ENCODE results near the gene OR1I1. TPM values are rescaled to one million over a fixed set of nuclear protein-coding genes. Genes with fewer than 3 reads are reported as not detected.

Gene OR1I1
- total and polyA plus RNA-seq, 4 donors: 0.05 to 0.09 TPM; not detected in 2

DNA sequence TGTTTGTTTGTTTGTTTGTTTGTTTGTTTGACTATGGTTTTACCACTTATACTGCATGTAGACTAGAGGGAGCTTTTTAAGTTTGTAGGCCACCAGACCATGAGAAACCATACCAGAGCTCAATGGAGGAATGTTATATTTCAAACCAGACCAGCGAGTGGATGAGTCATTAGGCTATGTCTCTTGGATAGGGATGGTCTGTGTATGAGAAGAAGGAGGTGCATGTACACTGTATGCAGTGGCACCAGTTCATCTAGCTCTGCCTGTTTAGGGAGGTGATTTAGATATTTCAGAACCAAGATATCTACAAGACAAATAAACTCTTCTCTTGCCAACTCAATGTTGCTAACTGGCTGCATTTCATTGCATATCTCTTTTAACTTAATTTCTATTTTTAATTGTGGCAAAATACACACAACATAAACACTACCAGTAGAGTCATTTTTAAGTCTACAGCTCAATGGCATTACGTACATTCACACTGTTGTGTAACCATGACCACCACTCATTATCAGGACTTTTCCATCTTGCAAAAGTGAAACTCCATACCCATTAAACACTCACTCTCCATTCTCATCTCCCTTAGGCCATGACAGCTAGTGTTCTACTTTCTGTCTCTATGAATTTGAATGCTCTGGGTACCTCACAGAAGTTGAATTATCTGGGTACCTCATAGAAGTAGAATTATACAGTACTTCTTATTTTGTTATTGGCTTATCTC lies 54.4 kb downstream of the OR1I1 start:
- Histone ChIP-seq H3K36me3 (ENCODE audit: control insufficient read depth, insufficient read depth, low read length) (no peaks in the 10 kb centered on the region), H3K27ac (ENCODE audit: low read depth, low read length) (no peak overlapping the region), H3K4me1 (ENCODE audit: control insufficient read depth, insufficient read depth, low read length) (no peaks in the 10 kb centered on the region), H3K9me3 (ENCODE audit: control insufficient read depth, insufficient read depth, low read length) (no peaks in the 10 kb centered on the region), H3K4me3 (ENCODE audit: low read depth, low read length) (no peak overlapping the region), H3K27me3 (ENCODE audit: control insufficient read depth, insufficient read depth, low read length) (no peaks in the 10 kb centered on the region)
- no peak for DNase-seq (ENCODE audit: low read depth in 4 of 6, low spot score in 6 of 6)
- WGBS (ENCODE audit: insufficient coverage): 72% methylated on average over 2 of the region's 2 CpGs

DNA sequence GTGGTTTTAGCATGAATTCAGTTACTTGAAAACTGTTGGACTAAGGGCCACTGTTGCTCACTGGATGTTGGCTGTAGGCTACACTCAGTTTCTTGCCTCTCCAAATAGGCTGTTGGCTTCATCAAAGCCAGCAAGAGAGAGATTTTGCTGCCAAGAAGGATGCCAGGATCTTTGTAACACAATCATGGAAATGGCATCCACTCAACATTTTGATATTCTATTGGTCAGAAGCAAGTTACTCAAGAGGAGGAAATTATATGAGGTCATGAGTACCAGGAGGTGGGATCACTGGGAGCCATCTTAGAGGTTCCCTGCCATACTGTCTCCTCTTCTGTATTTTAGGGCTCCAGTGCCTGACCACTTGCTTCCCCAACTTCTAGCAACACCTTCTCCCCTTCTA lies 55.8 kb downstream of the OR1I1 start:
- Histone ChIP-seq H3K4me3 (ENCODE audit: low read depth, low read length) (no peak overlapping the region), H3K4me1 (ENCODE audit: control insufficient read depth, insufficient read depth, low read length) (no peaks in the 10 kb centered on the region), H3K9me3 (ENCODE audit: control insufficient read depth, insufficient read depth, low read length) (no peaks in the 10 kb centered on the region), H3K27me3 (ENCODE audit: control insufficient read depth, insufficient read depth, low read length) (no peaks in the 10 kb centered on the region), H3K27ac (ENCODE audit: low read depth, low read length) (no peak overlapping the region), H3K36me3 (ENCODE audit: control insufficient read depth, insufficient read depth, low read length) (no peaks in the 10 kb centered on the region)
- no peak for DNase-seq (ENCODE audit: low read depth in 4 of 6, low spot score in 6 of 6)

DNA sequence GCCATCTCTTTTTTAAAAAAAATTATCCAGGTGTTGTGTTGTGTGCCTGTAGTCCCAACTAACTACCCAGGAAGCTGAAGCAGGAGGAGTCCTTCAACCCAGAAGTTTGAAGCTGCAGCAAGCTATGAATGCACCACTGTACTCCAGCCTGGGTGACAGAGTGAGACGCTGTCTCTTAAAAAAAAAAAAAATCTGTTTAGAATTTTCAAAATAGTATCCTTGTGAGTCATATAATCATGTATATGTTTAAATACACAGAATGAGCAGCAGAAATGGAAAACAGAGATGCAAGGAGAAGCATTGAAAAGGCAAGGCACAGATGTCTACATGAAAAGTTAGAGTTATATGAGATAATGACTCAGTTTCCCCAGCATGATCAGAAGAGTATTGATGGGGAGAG lies 56.4 kb downstream of the OR1I1 start:
- DNase-seq (ENCODE audit: low read depth in 4 of 6, low spot score in 6 of 6): no peak
- no peak overlapping the region for H3K27ac ChIP-seq (ENCODE audit: low read depth, low read length)
- H3K9me3 ChIP-seq (ENCODE audit: control insufficient read depth, insufficient read depth, low read length): no peaks in the 10 kb centered on the region
- H3K4me3 ChIP-seq (ENCODE audit: low read depth, low read length): no peak overlapping the region
- H3K36me3 ChIP-seq (ENCODE audit: control insufficient read depth, insufficient read depth, low read length): no peaks in the 10 kb centered on the region
- H3K4me1 ChIP-seq (ENCODE audit: control insufficient read depth, insufficient read depth, low read length): no peaks in the 10 kb centered on the region
- no peaks in the 10 kb centered on the region for H3K27me3 ChIP-seq (ENCODE audit: control insufficient read depth, insufficient read depth, low read length)
- WGBS (ENCODE audit: insufficient coverage): no CpG with 5 or more reads among the region's 1 CpG

DNA sequence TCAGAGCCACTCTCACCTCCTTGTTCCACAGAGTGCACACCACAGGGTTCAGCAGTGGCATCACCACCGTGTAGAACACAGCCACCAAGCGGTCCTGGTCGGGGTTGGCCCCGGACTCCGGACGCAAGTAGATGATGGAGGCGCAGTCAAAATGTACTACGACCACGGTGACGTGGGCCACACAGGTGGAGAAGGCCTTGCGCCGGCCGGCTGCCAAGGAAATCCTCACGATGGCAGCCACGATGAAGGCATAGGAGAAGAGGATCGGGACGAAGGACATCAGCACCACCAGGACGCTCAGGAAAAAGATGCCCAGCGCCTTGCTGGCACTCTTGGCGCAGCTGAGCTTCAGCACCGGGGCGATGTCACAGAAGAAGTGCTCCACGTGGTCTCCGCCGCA lies 59.1 kb downstream of the OR1I1 start:
- H3K4me1 ChIP-seq (ENCODE audit: control insufficient read depth, insufficient read depth, low read length): no peaks in the 10 kb centered on the region
- no peaks in the 10 kb centered on the region for H3K36me3 ChIP-seq (ENCODE audit: control insufficient read depth, insufficient read depth, low read length)
- 83% methylated on average over 25 of the region's 25 CpGs for WGBS (ENCODE audit: insufficient coverage)
- no peak overlapping the region for H3K27ac ChIP-seq (ENCODE audit: low read depth, low read length)
- no peak overlapping the region for H3K4me3 ChIP-seq (ENCODE audit: low read depth, low read length)
- DNase-seq (ENCODE audit: low read depth in 4 of 6, low spot score in 6 of 6): no peak
- H3K9me3 ChIP-seq (ENCODE audit: control insufficient read depth, insufficient read depth, low read length): no peaks in the 10 kb centered on the region
- no peaks in the 10 kb centered on the region for H3K27me3 ChIP-seq (ENCODE audit: control insufficient read depth, insufficient read depth, low read length)

DNA sequence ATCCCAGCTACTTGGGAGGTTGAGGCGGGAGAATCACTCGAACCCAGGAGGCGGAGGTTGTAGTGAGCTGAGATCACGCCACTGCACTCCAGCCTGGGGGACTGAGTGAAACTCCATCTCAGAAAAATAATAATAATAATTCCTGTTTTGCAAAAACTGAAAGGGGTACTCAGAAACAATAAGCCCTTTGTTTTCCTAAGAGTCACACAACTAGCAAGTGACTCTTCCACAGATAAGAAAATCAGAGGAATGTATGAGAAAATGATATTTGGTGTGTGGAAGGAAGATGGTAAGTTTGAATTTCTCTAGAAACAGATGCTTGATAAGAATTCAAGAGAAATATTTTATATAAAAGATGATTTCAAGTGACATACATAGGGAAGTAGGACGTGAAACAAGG lies 60.3 kb downstream of the OR1I1 start:
- no peak overlapping the region for H3K4me3 ChIP-seq (ENCODE audit: low read depth, low read length)
- no peaks in the 10 kb centered on the region for H3K27me3 ChIP-seq (ENCODE audit: control insufficient read depth, insufficient read depth, low read length)
- H3K9me3 ChIP-seq (ENCODE audit: control insufficient read depth, insufficient read depth, low read length): no peaks in the 10 kb centered on the region
- WGBS (ENCODE audit: insufficient coverage): no CpG with 5 or more reads among the region's 5 CpGs
- H3K4me1 ChIP-seq (ENCODE audit: control insufficient read depth, insufficient read depth, low read length): no peaks in the 10 kb centered on the region
- no peak overlapping the region for H3K27ac ChIP-seq (ENCODE audit: low read depth, low read length)
- no peaks in the 10 kb centered on the region for H3K36me3 ChIP-seq (ENCODE audit: control insufficient read depth, insufficient read depth, low read length)
- no peak for DNase-seq (ENCODE audit: low read depth in 4 of 6, low spot score in 6 of 6)

Other genes with a start within 250 kb of the OR1I1 start
- gene OR7A5, start 247.0 kb upstream of the OR1I1 start, total RNA-seq: under 1 TPM in 1 of 2 donors, not detected in 1; 0.39 TPM
- under 1 TPM in 1 of 2 donors, not detected in 1; 0.11 TPM for gene OR7A5, start 247.0 kb upstream of the OR1I1 start, polyA plus RNA-seq (ENCODE audit: insufficient read length in 2 of 2)
- under 1 TPM; 0.10 to 0.83 TPM for gene OR7C1, start 247.0 kb upstream of the OR1I1 start, total RNA-seq
- under 1 TPM; 0.14 to 0.36 TPM for gene OR7C1, start 247.0 kb upstream of the OR1I1 start, polyA plus RNA-seq (ENCODE audit: insufficient read length in 2 of 2)
- not detected for gene OR7A10, start 233.3 kb upstream of the OR1I1 start, total RNA-seq
- not detected for gene OR7A10, start 233.3 kb upstream of the OR1I1 start, polyA plus RNA-seq (ENCODE audit: insufficient read length in 2 of 2)
- not detected for gene OR7A17, start 196.1 kb upstream of the OR1I1 start, total RNA-seq
- gene OR7A17, start 196.1 kb upstream of the OR1I1 start, polyA plus RNA-seq (ENCODE audit: insufficient read length in 2 of 2): under 1 TPM in 1 of 2 donors, not detected in 1; 0.12 TPM
- gene OR7C2, start 140.7 kb upstream of the OR1I1 start, total RNA-seq: not detected
- not detected for gene OR7C2, start 140.7 kb upstream of the OR1I1 start, polyA plus RNA-seq (ENCODE audit: insufficient read length in 2 of 2)
- 10 to 100 TPM in 1 of 2 donors, 1 to 10 TPM in 1; 9.6 to 29.2 TPM for gene SLC1A6, start 102.3 kb upstream of the OR1I1 start, total RNA-seq
- 10 to 100 TPM; 55.3 to 64.6 TPM for gene SLC1A6, start 102.3 kb upstream of the OR1I1 start, polyA plus RNA-seq (ENCODE audit: insufficient read length in 2 of 2)
- gene CASP14, start 32.7 kb upstream of the OR1I1 start, total RNA-seq: not detected
- not detected for gene CASP14, start 32.7 kb upstream of the OR1I1 start, polyA plus RNA-seq (ENCODE audit: insufficient read length in 2 of 2)
- 10 to 100 TPM in 1 of 2 donors, 1 to 10 TPM in 1; 6.8 to 19.6 TPM for gene SYDE1, start 25.2 kb downstream of the OR1I1 start, total RNA-seq
- gene SYDE1, start 25.2 kb downstream of the OR1I1 start, polyA plus RNA-seq (ENCODE audit: insufficient read length in 2 of 2): 10 to 100 TPM; 10.6 to 13.7 TPM
- gene NOTCH3, start 118.8 kb downstream of the OR1I1 start, total RNA-seq: 10 to 100 TPM; 34.9 to 38.2 TPM
- gene NOTCH3, start 118.8 kb downstream of the OR1I1 start, polyA plus RNA-seq (ENCODE audit: insufficient read length in 2 of 2): 10 to 100 TPM; 74.7 to 76.3 TPM
- gene EPHX3, start 150.2 kb downstream of the OR1I1 start, total RNA-seq: under 1 TPM; 0.30 to 0.50 TPM
- 1 to 10 TPM; 1.3 to 2.0 TPM for gene EPHX3, start 150.2 kb downstream of the OR1I1 start, polyA plus RNA-seq (ENCODE audit: insufficient read length in 2 of 2)